ENCODE data around the gene HIVEP1.
"Not testable (repeated sequence)": the region's sequence is repeated elsewhere in the genome, so short reads cannot be mapped to it uniquely, and the experiment has no call there.

Gene HIVEP1

DNA sequence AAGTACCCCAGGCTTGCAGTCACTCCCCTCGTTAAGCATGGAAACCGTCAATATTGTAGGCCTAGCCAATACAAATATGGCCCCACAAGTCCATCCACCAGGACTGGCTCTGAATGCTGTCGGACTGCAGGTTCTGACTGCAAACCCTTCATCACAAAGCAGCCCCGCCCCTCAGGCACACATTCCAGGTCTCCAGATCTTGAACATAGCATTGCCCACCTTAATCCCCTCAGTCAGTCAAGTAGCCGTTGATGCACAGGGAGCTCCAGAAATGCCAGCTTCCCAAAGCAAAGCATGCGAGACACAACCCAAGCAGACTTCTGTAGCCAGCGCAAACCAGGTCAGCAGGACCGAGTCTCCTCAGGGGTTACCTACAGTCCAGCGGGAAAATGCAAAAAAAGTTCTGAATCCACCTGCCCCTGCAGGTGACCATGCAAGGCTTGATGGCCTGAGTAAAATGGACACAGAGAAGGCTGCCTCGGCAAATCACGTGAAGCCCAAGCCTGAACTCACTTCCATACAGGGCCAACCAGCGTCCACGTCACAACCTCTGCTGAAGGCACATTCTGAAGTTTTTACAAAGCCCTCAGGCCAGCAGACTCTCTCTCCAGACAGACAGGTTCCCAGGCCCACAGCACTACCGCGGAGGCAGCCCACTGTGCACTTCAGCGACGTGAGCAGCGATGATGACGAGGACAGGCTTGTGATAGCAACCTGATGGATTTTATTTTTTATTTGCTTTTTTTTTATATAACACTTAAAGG, 151.8 kb downstream of the HIVEP1 start:
- no peak for DNase-seq

DNA sequence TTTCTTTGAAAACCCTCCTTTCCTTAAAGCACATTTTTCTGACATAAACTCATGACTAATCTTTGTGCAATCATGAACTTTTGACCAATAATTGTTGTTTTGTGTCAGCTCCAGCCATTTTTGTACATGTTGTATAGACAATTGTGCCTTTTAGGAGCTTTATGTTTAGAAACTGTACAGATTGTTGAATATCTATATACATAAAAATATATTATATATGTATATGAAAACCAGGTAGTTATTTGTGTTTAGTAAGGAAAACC, 152.3 kb downstream of the HIVEP1 start:
- DNase-seq, result no peak

DNA sequence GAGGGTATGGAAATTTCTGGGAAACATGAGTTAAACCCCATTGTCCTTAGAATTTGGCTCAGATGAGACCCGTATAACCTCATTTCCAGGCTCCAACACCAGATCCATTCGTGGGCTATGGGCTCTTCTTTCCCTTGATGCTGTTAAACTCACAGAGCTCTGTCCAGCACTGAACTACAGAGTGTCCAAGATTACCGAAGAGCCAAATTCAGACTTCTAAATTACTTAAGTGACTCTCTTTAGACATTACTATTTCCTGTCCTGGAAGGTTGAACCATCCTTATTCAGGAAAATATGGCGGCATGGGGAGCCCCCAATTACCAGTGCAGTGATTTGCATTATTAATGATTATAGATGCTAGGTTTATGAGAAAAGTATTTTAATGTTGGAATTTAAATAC, 153.2 kb downstream of the HIVEP1 start:
- DNase-seq, result no peak

DNA sequence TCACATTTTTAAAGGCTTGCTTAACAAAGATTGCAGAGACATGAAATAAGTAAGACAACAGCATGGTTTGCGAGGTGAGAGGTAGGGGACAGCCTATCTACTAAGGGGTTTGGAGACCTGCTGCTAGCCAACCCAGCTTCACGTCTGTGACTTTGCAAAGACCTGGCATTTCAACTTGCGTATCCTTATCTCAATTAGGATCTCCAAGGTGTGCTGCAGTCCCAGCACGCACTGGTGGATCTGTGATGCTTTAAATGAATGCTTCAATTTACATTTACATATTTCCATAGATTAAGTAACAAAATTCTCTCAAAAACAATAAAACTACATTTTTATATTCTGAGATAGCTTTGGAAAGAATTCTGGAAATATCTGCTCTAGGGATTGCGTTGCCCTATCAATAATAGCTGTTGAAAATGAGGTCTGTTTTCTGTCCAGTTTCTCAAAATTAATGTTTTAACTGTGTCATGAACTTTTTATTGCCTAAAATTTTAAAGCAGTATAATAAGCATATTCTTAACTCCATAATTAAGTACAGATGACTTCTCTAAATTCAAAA, 153.7 kb downstream of the HIVEP1 start:
- no peak for DNase-seq

DNA sequence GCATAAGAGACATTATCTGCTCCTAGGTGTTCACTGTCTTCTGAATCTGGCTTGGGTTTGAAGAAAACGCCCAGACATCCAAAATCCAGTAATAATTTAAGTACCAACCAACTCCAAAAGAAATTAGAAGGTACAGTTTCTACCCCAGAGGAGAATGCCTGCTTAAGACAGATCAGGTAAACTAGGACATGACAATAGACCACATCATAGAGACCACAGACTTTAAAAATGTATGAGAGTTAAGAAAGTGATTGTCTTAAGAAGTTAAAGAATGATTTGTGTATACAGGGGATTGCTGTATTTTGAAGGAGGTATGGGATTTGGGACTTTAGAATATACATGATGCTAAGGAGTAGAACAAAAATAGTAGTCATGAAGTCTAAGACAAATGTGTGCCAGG, 157.3 kb downstream of the HIVEP1 start:
- no peak for DNase-seq

DNA sequence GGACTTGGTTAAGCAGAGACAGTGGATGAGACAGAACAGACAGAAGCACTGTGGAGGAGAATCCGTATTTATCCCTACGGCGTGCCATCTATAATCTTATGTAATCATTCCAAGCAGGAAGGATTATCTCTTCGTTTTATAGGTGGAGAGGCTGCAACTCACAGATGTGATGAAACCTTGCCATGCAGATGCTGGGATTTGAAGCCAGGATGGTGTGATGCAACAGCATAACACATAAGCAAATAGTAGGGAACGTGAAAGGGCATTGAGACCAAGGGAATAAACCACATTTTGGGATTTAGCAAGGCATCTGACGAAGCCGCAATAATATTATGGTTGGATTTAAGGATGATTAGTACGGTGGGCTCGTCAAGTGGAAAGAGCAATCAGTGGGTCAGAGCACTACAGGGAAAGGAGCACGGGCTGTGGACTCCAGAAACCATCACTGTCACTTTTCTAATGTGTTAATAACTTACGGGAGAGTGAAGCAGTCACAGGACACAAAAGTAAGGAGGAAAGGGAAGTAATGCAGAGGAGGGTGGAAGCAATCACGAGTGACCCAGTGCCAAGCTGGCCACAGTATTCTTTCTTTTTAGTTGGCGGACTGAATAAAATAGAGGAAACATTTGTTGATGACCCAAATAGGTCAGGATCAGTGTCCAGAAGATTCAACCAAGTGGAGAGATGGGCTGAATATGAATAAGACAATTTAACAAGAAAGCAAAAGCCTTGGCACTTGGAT, 158.4 kb downstream of the HIVEP1 start:
- no peak for DNase-seq

DNA sequence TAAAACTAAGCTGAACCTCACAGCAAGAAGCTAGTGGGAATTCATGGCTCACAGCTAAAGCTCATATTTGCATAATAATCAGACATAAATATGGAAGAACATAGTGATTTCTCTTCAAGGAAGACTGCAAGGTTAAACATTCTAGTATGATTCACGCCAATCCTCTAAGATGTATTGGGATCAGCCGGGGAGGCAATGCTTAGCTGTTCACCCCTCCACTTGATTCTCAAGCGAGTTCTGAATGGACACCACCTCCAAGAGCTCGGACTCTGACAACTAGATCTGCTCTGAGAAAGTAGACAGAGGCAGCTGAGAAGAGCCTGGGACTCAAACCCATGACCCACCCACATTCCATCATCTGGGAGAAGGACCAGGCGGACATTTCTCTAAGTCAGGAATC, 159.6 kb downstream of the HIVEP1 start:
- no peak for DNase-seq

DNA sequence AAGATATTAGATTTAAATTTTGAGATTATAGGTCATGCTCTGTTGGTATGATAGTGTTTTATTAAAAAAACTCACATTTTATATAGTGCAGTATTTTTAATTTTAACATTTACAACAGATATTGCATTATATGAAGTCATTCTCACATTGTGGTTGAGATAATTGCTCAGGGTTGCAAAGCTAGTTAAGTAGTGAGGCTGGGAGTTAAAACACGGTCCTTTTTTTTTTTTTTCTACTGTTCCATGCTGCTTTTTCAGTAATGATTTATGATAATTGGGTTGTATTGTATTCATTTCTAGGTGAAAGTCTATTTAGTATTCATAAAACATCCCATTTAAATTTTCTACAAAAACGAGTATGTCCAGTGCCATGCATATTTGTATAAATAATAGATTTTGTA, 160.5 kb downstream of the HIVEP1 start:
- no peak for DNase-seq

DNA sequence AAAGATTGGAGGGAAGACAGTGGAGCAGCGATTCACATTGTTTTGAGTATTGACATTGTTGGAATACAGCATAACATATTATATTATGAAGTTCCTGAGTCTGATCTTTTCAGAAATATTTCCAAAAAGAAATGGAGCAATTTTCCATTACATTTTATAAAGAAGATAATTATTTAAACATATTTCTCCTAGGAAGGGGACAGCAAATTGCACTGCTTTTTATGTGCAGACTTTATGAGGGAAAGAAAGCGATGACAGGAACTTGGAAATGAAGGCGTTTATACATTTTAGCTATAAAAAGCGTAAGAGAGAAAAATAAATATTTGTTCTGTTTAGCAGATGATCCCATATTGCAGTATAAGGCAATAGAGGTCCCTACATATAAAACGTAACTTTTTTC, 161.1 kb downstream of the HIVEP1 start:
- no peak for DNase-seq

DNA sequence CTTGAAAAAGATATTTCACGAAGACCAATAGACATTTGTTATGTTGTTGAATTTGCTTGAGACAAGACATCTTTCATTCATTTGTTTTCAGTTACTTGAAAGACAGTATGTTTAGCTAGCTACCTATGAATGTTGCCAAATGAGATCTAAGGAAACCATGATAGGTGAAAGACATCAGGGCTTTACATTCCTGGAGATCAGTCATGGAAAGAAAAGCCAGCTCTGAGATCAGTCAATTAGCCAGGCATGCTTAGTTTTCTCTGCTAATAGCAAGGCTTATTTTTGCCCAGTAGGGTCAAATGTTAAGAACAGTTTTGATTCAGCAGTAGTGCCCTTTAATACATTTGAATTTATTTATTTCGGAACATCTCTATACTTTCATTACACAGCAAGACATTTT, 161.5 kb downstream of the HIVEP1 start:
- DNase-seq, result no peak

DNA sequence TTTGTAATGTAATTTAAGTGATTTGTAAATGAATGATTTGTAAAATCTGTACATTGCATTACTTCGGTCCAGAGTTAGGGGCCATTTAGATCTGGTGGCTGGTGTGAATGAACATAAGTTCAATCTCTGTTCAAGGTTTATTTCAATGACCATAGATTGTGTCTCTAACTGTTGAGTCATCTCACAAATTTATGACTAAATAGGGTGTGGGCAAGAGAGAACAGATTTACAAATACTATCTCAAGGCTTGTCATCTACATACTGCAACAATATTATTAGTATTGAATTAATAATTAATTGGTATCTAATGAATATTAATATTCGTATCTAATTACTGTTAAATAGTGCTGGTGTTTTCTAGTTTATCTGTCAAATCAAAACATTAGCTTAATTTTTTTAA, 162.8 kb downstream of the HIVEP1 start:
- no peak for DNase-seq

DNA sequence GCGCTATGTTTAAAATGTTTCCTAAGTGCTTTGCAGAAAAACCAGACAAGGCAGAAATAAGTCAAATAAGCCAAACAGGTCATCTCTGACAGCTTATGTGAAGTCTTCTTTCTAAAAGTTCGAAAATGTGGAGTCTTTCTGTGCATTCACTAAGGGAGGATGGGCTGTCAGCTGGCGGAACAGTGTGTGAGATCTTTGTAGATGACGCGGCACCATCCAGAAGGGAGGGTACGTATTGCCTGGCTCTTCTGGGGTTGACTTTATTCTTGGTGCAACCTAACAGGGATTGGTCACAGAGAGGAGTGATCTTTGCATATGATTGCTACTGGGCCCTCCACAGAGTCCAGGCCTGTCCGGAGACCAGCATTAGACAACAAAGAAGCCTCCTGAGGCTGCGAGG, 163.5 kb downstream of the HIVEP1 start:
- no peak for DNase-seq

DNA sequence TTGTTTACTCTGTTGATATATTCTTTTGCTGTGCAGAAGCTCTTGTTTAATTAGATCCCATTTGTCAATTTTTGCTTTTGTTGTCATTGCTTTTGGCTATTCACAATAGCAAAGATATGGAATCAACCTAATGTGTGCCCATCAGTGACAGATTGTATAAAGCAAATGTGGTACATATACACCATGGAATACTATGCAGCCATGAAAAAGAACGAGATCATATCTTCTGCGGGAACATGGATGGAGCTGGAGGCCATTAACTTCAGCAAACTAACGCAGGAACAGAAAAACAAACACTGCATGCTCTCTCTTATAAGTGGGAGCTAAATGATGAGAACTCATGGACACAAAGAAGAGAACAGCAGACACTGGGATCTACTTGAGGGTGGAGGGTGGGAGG, 164.7 kb downstream of the HIVEP1 start:
- not testable (repeated sequence) for DNase-seq

DNA sequence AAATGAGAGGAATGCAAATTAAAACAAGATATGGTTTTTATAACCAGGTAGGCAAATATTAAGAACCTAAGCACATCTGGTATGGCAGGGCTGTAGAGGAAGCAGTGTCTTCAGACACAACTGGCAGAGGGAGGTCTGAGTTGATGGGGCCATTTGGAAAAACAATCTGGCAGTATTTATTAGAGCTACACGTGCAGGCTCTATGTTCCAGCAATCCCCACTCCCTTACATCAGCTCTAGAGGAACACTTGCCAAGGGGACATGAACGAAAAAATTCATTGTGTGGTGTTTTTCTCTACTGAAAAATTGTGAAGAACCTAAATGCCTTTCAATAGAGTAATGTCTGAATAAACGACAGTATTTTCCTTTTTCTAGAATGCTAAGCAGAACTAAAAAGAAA, 166.4 kb downstream of the HIVEP1 start:
- DNase-seq, result no peak

DNA sequence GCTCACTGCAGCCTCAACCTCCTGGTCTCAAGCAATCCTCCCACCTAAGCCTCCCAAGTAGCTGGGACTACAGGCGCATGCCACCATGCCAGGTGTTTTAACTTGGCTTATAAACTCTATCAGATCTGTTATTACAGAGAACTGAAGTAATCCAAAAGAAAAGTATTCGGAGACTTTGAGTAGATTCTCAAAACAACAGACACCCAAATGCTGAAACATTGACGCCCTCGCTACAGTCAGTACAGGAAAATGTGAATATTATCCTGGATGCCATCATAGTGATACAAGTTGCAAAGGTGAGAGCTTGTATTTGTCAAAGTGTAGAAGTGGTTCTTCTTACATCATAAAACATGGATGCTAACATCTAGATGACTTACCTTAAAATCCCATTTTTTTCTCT, 169.4 kb downstream of the HIVEP1 start:
- no peak for DNase-seq

DNA sequence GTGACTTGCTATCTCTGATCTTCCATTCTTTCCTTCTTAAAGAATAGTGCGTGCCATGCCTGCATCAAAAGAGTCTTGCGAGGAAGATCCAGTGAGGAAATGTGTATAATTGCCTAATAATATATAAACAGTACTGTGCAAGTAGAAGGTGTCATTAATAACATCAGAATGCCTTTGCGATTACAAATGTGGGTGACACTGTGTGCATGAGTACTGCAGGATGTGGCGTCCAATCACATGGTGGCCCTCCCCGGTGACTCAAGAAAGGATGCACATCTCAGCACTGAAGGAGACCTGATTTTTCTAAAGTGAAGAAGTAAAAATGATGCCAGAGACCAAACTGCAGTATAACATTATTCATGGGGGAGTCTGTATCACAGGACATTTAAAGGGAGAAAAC, 170.6 kb downstream of the HIVEP1 start:
- DNase-seq, result no peak

DNA sequence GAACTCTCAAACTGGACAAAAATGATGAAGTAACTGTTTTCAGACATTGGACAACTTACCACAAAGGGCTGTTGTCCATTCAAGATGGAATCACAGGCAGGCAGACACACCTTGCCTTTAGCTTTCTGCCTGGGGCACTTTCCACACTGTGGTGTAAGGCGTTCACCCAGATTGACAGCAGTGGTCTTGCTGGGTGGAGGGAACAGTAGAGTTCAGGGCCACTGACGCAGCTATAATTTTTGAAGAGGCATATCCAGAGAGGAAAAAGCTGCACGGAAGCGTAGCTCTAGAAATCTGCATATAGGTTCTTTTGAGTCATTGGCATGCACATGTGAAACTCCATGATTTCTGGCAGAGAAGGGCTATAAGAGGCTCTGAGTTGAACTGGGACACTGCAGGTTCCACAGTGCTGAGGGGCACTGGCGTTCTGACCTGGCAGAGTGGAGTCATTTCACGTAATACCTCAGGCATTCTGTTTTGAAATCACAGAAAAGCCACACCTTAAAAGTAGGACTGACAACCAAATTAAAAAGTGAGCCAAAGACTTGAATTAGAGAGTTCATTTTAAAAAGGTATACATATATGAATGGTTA, 173.1 kb downstream of the HIVEP1 start:
- DNase-seq, result no peak

DNA sequence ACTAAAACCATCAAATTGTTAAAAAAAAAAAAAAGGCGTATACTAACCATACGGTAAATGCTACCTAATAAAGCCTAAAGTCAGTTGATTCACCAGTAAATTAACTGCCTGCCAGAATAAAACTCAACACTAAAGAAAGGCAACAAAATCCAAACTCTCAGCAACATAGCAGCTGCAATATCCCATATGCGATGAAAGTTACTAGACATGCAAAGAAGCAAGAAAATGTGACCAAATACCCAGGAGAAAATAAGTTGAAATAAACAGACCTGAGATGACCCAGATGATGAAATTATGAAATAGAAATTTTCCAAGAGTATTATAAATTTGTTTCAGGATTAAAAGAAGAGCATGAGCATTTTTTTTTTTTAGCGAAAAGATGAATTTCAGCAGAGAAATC, 174.4 kb downstream of the HIVEP1 start:
- DNase-seq, result no peak

DNA sequence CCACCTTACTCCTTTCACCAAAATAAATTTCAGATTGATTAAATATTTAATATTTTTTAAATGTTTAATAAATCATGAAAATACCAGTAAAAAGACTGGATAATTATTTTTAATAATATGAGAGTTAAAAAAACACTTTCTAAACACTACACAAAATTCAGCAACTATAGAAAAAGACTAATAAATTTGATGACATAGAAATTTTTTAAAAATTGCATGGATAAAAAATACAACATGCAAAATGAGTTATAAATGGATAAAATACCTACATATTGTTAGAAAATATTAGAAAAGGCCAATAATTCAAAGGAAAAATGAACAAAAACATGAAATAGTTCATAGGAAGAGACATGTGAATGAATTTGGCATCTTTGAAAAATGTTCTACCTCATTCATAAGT, 177.0 kb downstream of the HIVEP1 start:
- DNase-seq, result no peak

DNA sequence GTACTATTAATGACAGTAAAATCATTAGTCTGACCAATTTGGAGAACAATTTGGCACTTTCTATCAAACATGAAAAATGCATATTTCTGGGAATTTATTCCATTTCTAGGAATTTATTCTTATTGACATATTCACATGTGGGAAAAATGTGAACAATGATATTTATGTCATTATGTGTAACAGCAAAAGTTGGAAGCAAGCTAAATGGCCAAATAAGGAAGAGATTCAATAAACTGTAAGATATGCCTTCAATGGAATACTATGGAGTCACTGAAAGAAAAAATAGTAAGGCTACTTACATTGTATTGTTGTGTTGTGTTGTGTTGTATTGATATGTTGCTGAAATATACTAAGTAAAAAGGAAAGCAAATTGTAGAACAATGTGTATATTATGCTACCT, 177.5 kb downstream of the HIVEP1 start:
- DNase-seq, result no peak

DNA sequence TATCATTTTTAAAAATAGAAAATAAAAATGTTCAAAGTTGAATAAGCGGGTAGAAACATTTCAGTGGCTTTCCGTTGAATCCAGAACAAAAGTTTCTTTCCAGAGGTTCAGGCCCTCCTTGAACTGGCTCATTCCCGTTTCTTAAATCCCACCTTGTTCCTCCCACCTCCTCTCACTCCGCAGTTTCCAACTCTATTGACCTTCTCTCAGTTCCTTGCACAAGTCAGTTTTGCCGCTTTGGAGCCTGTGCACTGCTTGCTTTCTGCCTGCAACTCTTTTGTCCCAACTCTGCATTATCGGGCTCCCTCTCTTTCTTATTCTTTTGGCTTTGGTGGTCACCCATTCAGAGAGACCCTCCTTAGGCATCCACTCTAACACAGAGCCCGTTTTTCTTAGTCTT, 178.1 kb downstream of the HIVEP1 start:
- no peak for DNase-seq

DNA sequence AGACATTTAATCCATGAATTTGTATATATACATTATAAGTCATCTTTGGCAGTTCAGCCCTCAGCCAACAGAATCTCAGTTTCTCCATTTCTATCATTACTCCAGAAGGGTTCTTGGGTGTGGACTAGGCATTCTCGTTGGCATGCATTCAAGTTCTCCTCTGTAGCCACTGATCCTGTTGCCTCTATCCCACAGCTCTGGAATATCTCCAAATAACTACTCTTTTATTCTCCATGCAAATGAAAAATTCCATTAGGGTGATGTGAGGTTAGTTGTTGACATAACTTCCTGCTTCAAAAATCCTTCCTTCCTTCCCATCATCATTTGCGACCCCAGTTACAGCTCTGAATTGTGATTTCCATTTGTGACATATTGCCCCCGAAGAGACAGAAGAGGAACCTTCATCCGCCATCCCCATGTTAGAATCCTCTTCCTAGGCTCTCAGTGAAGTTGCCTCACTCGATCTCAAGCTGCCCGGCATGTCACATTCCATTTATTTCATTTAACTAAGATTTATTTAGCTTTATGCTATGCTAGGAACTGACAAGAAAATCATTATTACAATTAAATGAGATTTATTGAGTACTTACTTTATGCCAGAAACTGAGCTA, 184.3 kb downstream of the HIVEP1 start:
- no peak for DNase-seq

DNA sequence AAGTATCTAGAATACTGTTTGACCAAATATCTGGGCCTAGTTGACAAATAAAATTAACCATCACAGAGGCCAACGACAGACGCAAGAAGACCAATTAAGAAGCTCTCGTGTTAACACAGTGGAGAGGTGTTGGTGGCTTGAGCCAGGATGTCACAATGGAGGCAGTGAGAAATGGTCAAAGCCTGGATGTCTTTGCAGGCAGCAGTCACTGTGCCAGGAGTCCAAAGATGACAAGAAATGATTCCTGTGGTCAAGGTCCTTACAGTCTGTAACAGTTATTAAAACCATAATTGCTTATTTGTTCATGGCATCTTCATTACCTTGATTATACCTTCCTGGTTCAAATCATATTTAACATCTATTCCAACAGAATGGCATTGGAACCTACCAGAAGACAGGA, 186.7 kb downstream of the HIVEP1 start:
- DNase-seq, result no peak

DNA sequence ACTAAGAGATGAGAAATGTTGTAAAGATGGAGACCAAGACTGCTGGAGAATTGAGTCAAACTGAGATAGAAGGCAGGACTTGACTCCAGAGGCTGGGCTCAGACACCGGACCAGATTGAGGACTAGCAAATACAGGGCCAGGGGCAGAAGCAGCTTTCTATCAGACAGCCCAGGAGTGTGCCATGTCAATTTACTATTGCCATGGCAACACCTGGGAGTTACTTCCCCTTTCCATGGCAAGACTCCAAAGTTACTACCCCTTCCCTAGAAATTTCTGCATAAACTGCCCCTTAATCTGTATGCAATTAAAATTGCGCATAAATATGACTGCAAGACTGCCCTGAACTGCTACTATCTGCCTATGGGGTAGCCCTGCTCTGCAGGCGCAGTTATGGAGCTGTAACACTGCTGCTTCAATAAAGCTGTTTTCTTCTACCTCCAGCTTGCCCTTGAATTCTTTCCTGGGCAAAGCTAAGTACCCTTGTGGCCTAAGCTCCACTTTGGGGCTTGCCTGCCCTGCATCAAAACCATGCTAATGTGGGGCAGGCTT, 188.0 kb downstream of the HIVEP1 start:
- no peak for DNase-seq

Data from DMS79 (cell line).